Effector CD4-positive, alpha-beta T cell (primary cell): ENCODE measurements around the gene ALG1L2.
"Not testable (repeated sequence)": the region's sequence is repeated elsewhere in the genome, so short reads cannot be mapped to it uniquely, and the experiment has no call there.

Source experiments
- DNase-seq: peaks from one replicate; pipeline ENCODE4 v3.0.0-alpha.2; 2020
- total RNA-seq: gene quantifications from one replicate; lab custom pipeline; 2026; lab: John Stamatoyannopoulos, UW

Gene ALG1L2, protein sequence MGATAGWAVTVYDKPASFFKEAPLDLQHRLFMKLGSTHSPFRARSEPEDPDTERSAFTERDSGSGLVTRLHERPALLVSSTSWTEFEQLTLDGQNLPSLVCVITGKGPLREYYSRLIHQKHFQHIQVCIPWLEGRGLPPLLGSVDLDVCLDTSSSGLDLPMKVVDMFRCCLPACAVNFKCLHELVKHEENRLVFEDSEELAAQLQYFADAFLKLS
- total RNA-seq, result 1.1 reads per million

DNA sequence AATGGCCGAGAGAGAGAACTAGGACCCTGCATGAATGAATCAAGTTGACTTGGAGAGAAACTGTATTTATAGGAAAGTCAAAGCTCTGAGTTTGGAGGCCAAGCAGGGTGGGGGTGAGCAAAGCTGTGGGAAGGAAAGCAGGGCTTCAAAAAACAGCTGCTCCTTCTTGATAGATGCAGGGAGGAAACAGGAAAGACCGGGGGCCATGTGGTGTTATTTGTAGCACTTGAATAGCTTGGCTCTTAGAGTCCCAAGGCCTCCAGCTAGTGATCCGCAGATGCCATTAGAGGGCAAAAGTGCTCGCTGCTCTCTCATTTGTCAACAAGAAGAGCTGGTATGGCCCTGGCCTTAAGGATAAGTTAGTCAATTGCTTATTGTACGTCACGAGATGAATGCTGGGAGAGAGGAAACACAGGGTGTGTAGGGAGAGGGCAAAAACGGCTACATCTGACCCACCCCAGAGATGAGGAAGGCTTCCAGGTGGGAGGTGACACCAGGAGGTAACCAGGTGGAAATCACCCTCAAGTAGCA is at the start of gene ALG1L2:
Gene ALG1L2, plus strand, starts transcription at position 481 of the 531 bp plus-strand sequence. CDS start 186 bp downstream, outside the sequence.
- no peak for DNase-seq

- not testable (repeated sequence) for DNase-seq
These were observed 44.4 kb upstream of the ALG1L2 start for GRCh38 chr3:130037126-130037815.

GRCh38 chr3:130042736-130043135 is 38.9 kb upstream of the ALG1L2 start:
- DNase-seq, result not testable (repeated sequence)

- not testable (repeated sequence) for DNase-seq
These were observed 38.0 kb upstream of the ALG1L2 start for GRCh38 chr3:130043658-130044057.

DNA sequence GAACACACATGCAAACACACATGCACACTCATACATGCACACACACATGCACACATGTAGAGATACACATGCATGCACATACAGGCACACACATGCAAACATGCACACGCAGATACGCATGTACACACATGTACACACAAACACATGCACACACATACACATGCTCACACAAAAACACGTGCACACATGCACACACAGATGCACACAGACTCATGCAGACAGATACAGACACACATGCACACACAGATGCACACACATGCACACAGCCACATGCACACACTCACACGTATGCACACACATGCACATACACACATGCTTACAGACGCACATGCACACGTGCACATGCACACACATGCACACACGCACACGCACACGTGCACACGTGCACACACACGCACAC is 37.3 kb upstream of the ALG1L2 start:
- DNase-seq, result no peak

DNA sequence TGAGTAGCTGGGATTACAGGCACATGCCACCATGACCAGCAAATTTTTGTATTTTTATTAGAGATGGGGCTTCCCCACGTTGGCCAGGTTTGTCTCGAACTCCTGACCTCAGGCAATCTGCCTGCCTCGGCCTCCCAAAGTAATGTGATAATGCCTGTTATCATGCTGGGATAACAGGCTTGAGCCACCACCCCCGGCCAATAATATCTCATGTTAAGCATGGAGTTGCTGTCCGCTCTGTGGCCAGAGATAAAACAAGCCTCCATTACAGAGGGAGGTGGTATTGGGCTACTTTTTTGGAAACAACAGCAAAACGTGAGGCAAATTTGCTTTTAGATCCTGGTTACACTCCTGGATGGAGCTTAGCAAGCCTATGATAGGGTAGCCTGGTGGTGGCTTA is 32.9 kb upstream of the ALG1L2 start:
- no peak for DNase-seq

DNA sequence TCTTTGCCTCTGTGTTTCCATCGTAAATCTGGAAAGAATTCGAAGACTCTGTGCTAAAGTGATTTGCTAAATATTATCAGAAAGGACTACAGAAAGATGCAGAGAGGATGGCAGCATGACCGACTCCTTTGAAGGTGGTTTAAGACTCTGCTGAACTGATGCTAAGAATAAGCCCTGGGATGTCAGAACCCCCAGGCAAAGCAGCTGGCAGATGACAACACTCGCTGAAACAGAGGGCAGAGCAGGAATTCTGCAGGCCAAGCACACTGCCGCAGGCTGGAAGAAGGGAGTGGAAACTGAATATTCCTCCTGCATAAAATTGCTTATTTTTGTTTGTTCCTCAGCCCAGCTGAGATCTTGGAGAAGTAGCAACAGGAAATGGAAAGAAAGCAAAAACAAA is 29.3 kb upstream of the ALG1L2 start:
- DNase-seq, result not testable (repeated sequence)

DNA sequence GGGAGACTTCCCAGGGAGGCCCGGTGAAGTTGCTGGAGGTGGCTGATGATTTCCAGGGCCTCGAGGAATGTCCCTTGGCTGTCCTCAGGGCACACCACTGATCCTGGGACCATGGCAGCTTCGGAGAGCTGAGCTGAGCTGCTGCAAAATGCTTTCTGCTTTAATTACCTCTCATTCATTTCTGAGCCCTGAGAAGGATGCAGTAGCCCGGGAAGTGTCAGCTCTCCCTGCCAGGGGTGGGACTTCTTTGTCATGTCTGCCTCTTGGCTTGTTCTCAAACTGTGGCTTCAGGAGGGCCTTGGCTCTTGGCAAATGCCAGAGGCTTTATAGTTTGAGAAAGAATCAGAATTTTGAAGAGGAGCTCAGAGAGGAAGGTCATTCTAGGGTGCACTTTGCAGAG is 28.7 kb upstream of the ALG1L2 start:
- not testable (repeated sequence) for DNase-seq

- DNase-seq, result not testable (repeated sequence)
These were observed 23.9 kb upstream of the ALG1L2 start for GRCh38 chr3:130057536-130058266.

GRCh38 chr3:130058267-130058657 is 23.4 kb upstream of the ALG1L2 start:
- not testable (repeated sequence) for DNase-seq

GRCh38 chr3:130058716-130059115 is 22.9 kb upstream of the ALG1L2 start:
- DNase-seq, result not testable (repeated sequence)

GRCh38 chr3:130059162-130059561 is 22.5 kb upstream of the ALG1L2 start:
- not testable (repeated sequence) for DNase-seq

- no peak for DNase-seq
These were observed 8.0 kb upstream of the ALG1L2 start for GRCh38 chr3:130073582-130073981.

- no peak for DNase-seq
These were observed 4.0 kb upstream of the ALG1L2 start for GRCh38 chr3:130077636-130078035.

GRCh38 chr3:130083363-130084090 is 1.9 kb downstream of the ALG1L2 start:
- DNase-seq, result not testable (repeated sequence)

GRCh38 chr3:130084436-130084980 is 2.9 kb downstream of the ALG1L2 start:
- DNase-seq, result no peak

GRCh38 chr3:130085881-130086280 is 4.2 kb downstream of the ALG1L2 start:
- no peak for DNase-seq

GRCh38 chr3:130086628-130087027 is 5.0 kb downstream of the ALG1L2 start:
- not testable (repeated sequence) for DNase-seq

DNA sequence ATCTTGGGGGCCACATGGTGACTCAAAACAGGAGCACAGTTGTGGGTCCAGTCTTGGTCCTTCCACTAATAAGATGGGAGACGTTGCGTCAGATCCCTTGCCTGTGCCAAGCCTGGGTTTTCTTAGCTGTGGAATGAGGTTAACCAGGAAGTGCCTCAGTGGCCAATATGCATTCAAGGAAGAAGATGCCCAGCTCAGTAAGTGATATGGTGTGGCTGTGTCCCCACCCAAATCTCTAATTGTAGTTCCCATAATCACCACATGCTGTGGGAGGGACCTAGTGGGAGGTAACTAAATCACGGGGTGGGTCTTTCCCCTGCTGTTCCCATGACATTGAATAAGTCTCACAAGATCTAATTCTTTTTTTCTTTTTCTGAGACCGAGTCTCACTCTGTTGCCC is 6.4 kb downstream of the ALG1L2 start:
- no peak for DNase-seq

DNA sequence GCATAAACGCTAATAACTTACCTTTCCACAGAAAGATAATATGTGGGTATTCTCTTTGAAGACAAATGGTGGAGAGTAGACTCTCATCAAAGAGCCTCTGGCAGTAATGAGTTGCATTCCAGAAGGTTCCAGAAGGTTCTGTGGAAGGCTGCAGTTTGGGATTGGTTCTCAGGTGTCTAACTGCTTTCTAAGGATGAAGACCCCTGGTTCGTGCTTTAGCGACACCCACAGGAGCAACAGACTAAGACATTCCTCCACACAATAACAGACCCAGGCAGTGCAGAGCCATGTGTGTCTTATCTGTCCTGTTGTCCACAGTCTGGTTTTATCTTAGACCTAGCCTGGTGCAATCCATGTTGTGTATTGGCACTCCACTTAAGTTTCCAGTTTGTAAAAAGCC is 9.1 kb downstream of the ALG1L2 start:
- DNase-seq, result not testable (repeated sequence)

DNA sequence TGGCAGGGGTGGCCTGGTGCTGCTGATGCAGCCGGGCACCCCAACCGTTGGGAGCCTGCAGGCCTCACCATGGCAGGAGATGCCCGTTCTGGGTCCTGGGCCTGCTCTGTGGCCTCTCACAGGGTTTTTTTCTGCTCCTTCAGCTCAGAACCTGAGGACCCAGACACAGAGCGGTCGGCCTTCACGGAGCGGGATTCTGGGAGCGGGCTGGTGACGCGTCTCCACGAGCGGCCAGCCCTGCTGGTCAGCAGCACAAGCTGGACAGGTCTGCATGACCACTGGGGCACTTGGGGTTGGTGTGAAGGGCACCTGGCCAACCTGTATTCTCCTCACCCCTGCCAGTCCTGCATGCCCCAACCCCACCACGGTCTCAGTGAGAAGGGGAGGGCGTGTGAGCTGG is 10.3 kb downstream of the ALG1L2 start:
- no peak for DNase-seq

DNA sequence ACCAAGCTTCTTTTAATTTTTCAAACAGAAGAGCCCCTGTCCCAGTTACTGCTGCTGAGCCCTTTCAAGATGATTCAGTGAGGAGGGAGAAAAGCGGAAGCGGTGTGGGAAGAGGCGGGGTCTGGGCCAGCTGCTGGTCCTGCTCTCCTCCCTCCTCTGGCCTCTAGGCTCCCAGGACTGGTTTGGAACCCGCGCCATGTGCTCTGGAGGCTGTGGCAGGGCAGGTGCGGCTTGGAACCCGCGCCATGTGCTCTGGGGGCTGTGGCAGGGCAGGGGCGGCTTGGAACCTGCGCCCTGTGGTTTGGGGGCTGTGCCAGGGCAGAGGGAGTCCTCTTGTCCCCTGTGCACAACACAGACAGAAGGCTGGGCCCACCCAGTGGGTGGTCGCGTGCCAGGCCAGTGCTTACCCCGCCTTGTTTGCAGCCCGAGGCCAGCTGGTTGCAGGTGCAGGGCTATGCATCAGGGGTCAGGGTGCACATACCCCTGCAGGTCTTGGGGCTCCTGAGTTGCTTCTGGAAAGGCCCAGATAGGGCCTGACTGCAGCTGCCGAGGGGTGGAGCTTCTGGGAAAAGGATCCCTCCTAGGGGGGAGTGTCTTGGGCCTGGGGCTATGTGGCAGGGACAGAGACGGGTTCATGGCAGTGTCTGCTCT is 12.2 kb downstream of the ALG1L2 start:
- no peak for DNase-seq
